ENCODE measurements around the gene NR4A1. TPM values are rescaled to one million over a fixed set of nuclear protein-coding genes. Genes with fewer than 3 reads are reported as not detected.
A peak's percentile ranks its signal among the peaks of the same experiment; 100 is the strongest.

NR4A1 gene
- total and polyA plus RNA-seq, 9 of the 15 experiments (the other 6 are each of a cell fraction or from before 2014, with no cell fraction given) = 0.07 to 4.7 (median 1.9) TPM; not detected in 1

- TF ChIP-seq ARID2 (IDR thresholded peaks at IDR 0.05) (peak; percentile 82; the same call in 1 of the 2 replicates), CLOCK (CRISPR knock-in tag; IDR thresholded peaks at IDR 0.05; ENCODE audit: borderline replicate concordance) (no peak), NEUROD1 (IDR thresholded peaks at IDR 0.05; ENCODE audit: borderline replicate concordance, low read depth, low read length, partially characterized antibody) (no peak), POU5F1 (IDR thresholded peaks at IDR 0.05; ENCODE audit: borderline replicate concordance, low read depth, low read length, partially characterized antibody) (no peak), AFF1 (IDR thresholded peaks at IDR 0.05; ENCODE audit: low read depth in 1 of 2, partially characterized antibody in 2 of 2) (no peak), TFAP4 (CRISPR knock-in tag; IDR thresholded peaks at IDR 0.05; ENCODE audit: borderline replicate concordance) (peak; percentile 58; the same call in 1 of the 2 replicates), EGR1 (conservative IDR thresholded peaks at IDR 0.05) (peak; percentile 74), RB1 (IDR thresholded peaks at IDR 0.05; ENCODE audit: low read depth) (peak; percentile 76), REST (IDR thresholded peaks at IDR 0.05; ENCODE audit: borderline replicate concordance) (peak; percentile 83), REST (CRISPR knock-in tag; IDR thresholded peaks at IDR 0.05; ENCODE audit: low read depth) (no peak)
Observed at GRCh38 chr12:52023182-52023975, 27.9 kb upstream of the NR4A1 start (continued).

Measured in K562 (cell line).